A549 (cell line): ENCODE data around the gene SHC4. TPM values are rescaled to one million over a fixed set of nuclear protein-coding genes. Genes with fewer than 3 reads are reported as not detected.

Source experiments
- ATAC-seq, 2 experiments: fragments of 200-7000 bp in 1 of 2; fragments of >200 bp in 1 of 2; cut with Nextera tagmentation in 1 of 2; cut with Tn5 transposase in 1 of 2; 3 replicates each; pipeline versions ENCODE4 v1.8.0 to v1.9.1; 2018 to 2020; ENCODE audit warnings: mild to moderate bottlenecking in 1 of 2, moderate library complexity in 1 of 2
- CTCF ChIA-PET: fragments of 300-600 bp; sonication (Branson Sonifier 250); formaldehyde crosslinking; extraction: SDS; loops from one replicate; lab custom pipeline; 2021; ENCODE audit warnings: antibody characterized with exemption, inconsistent platforms; lab: Yijun Ruan, JAX
- POLR2A ChIA-PET: fragments of 350-600 bp; formaldehyde crosslinking; extraction: SDS; loops from one replicate; lab custom pipeline; 2021; ENCODE audit warnings: antibody characterized with exemption, inconsistent platforms; lab: Yijun Ruan, JAX
- DNase-seq, 2 experiments: peaks; one replicate each; pipeline versions ENCODE4 v3.0.0 to v3.0.0-alpha.2; 2011 to 2016; ENCODE audit warnings: low read depth in 1 of 2, low spot score in 1 of 2
- FAIRE-seq: peaks from 2 replicates; lab custom pipeline; 2011; peaks lifted over from hg19 to GRCh38; lab: Jason Lieb, UNC
- H3K27ac ChIP-seq, 2 experiments: fragments of >200 bp; sonication (Bioruptor Twin); formaldehyde crosslinking; 3 replicates each; pipeline ENCODE4 v1.5.1; 2016 to 2017
- H3K4me1 ChIP-seq: fragments of >200 bp; sonication (Bioruptor Twin); formaldehyde crosslinking; 3 replicates; pipeline ENCODE4 v1.6.1; 2016
- H3K4me2 ChIP-seq: fragments of >200 bp; sonication (Bioruptor Twin); formaldehyde crosslinking; 3 replicates; pipeline ENCODE4 v1.6.1; 2016
- H3K4me3 ChIP-seq: fragments of >200 bp; sonication (Bioruptor Twin); formaldehyde crosslinking; 3 replicates; pipeline ENCODE4 v1.5.1; 2016
- H3K9me3 ChIP-seq: fragments of >200 bp; sonication (Bioruptor Twin); formaldehyde crosslinking; 3 replicates; pipeline ENCODE4 v1.6.1; 2016
- ATOH8 ChIP-seq: fragments of 250-450 bp; sonication (Bioruptor Pico); IDR thresholded peaks from 2 replicates; pipeline ENCODE4 v1.5.0; 2020; ENCODE audit warnings: low read depth, mild to moderate bottlenecking, moderate library complexity
- BCL3 ChIP-seq: fragments of >200 bp; sonication (Bioruptor Twin); formaldehyde crosslinking; IDR thresholded peaks from 3 replicates; pipeline ENCODE4 v1.6.1; 2016
- BHLHE40 ChIP-seq: IDR thresholded peaks from 2 replicates; pipeline ENCODE4 v1.6.1; 2012; ENCODE audit warnings: low read depth, low read length, inconsistent platforms
- CHD4 ChIP-seq: fragments of 200-600 bp; sonication (generic); IDR thresholded peaks from 2 replicates; pipeline ENCODE4 v1.6.1; 2016; ENCODE audit warnings: antibody characterized with exemption, mild to moderate bottlenecking, borderline replicate concordance
- CTCF ChIP-seq: fragments of >200 bp; sonication (Bioruptor Twin); formaldehyde crosslinking; IDR thresholded peaks from 3 replicates; pipeline ENCODE4 v1.5.1; 2016
- EP300 ChIP-seq, 2 experiments: fragments of >200 bp; sonication (Bioruptor Twin); formaldehyde crosslinking; IDR thresholded peaks; 2 replicates in 1 of 2; 3 replicates in 1 of 2; pipeline ENCODE4 v1.6.1; 2016 to 2017
- ESRRA ChIP-seq: fragments of 150-350 bp; IDR thresholded peaks from 2 replicates; pipeline ENCODE4 v1.6.1; 2014; ENCODE audit warnings: mild to moderate bottlenecking, low read length, borderline replicate concordance
- FOSL2 ChIP-seq, 2 experiments: fragments of 450-650 bp in 1 of 2; fragments of >200 bp in 1 of 2; sonication (Bioruptor Twin) in 1 of 2; formaldehyde crosslinking; IDR thresholded peaks; 2 replicates each; pipeline versions ENCODE4 v1.5.0 to v1.6.1; 2016 to 2020; ENCODE audit warnings: mild to moderate bottlenecking in 1 of 2, moderate library complexity in 1 of 2
- FOXS1 ChIP-seq: fragments of 250-450 bp; sonication (Bioruptor Pico); IDR thresholded peaks from 2 replicates; pipeline ENCODE4 v1.5.0; 2020; ENCODE audit warnings: mild to moderate bottlenecking, moderate library complexity
- HDAC2 ChIP-seq: fragments of 200-600 bp; sonication (generic); IDR thresholded peaks from 2 replicates; pipeline ENCODE4 v1.6.1; 2016
- HES2 ChIP-seq: fragments of >200 bp; sonication (Bioruptor Twin); formaldehyde crosslinking; IDR thresholded peaks from 2 replicates; pipeline ENCODE4 v1.6.1; 2016
- HEYL ChIP-seq: fragments of 250-450 bp; sonication (Bioruptor Pico); IDR thresholded peaks from 2 replicates; pipeline ENCODE4 v1.8.0; 2021; ENCODE audit warnings: mild to moderate bottlenecking, moderate library complexity
- HOXB5 ChIP-seq: fragments of 250-450 bp; sonication (Bioruptor Pico); IDR thresholded peaks from 2 replicates; pipeline ENCODE4 v1.5.0; 2020; ENCODE audit warnings: mild to moderate bottlenecking, moderate library complexity
- JUNB ChIP-seq: fragments of >200 bp; sonication (Bioruptor Twin); formaldehyde crosslinking; IDR thresholded peaks from 2 replicates; pipeline ENCODE4 v1.6.1; 2016
- KDM5A ChIP-seq: fragments of 200-600 bp; sonication (generic); IDR thresholded peaks from 2 replicates; pipeline ENCODE4 v1.6.1; 2016; ENCODE audit warnings: antibody characterized with exemption, mild to moderate bottlenecking
- MAFK ChIP-seq: fragments of 450-650 bp; IDR thresholded peaks from 2 replicates; pipeline ENCODE4 v1.6.1; 2014; ENCODE audit not compliant: partially characterized antibody
- MAX ChIP-seq: IDR thresholded peaks from 2 replicates; pipeline ENCODE4 v1.6.1; 2012
- MYC ChIP-seq: IDR thresholded peaks from 2 replicates; pipeline ENCODE4 v1.6.1; 2012; ENCODE audit warnings: mild to moderate bottlenecking, inconsistent platforms, low read length, improper control_type of control experiment, borderline replicate concordance
- NFE2L2 ChIP-seq: fragments of 150-350 bp; conservative IDR thresholded peaks from 2 replicates; pipeline ENCODE4 v1.6.1; 2014; ENCODE audit warnings: low read length
- RAD21 ChIP-seq, 2 experiments: fragments of >200 bp in 1 of 2; sonication (Bioruptor Twin) in 1 of 2; formaldehyde crosslinking in 1 of 2; IDR thresholded peaks in 1 of 2; conservative IDR thresholded peaks in 1 of 2; 2 replicates in 1 of 2; 3 replicates in 1 of 2; pipeline ENCODE4 v1.6.1; 2012 to 2018; ENCODE audit warnings: inconsistent platforms in 1 of 2
- RARB ChIP-seq: fragments of 250-450 bp; sonication (Bioruptor Pico); IDR thresholded peaks from 2 replicates; pipeline ENCODE4 v1.8.0; 2021; ENCODE audit warnings: mild to moderate bottlenecking, moderate library complexity
- RNF2 ChIP-seq: fragments of 200-600 bp; sonication (generic); IDR thresholded peaks from 2 replicates; pipeline ENCODE4 v1.6.1; 2016; ENCODE audit warnings: low read depth, mild to moderate bottlenecking, antibody characterized with exemption, moderate library complexity, borderline replicate concordance
- SMC3 ChIP-seq: fragments of >200 bp; sonication (Bioruptor Twin); formaldehyde crosslinking; IDR thresholded peaks from 3 replicates; pipeline ENCODE4 v1.6.1; 2018; ENCODE audit warnings: inconsistent platforms
- TP53 ChIP-seq: fragments of 250-450 bp; sonication (Bioruptor Pico); IDR thresholded peaks from 2 replicates; pipeline ENCODE4 v1.5.0; 2021; ENCODE audit warnings: mild to moderate bottlenecking, moderate library complexity
- USF2 ChIP-seq: fragments of 450-650 bp; IDR thresholded peaks from 2 replicates; pipeline ENCODE4 v1.6.1; 2014; ENCODE audit warnings: antibody characterized with exemption
- ZC3H11A ChIP-seq: fragments of 450-650 bp; IDR thresholded peaks from 2 replicates; pipeline ENCODE4 v1.6.1; 2014; ENCODE audit warnings: antibody characterized with exemption, mild to moderate bottlenecking
- ZFP36 ChIP-seq: fragments of 450-650 bp; IDR thresholded peaks from 2 replicates; pipeline ENCODE4 v1.6.1; 2014; ENCODE audit warnings: borderline replicate concordance; ENCODE audit not compliant: partially characterized antibody
- WGBS: methylation state at CpG from one replicate; pipeline ENCODE4 v1.1.6; 2017; ENCODE audit errors: missing lambda C conversion rate; 5-methylcytosine and 5-hydroxymethylcytosine counted together
- polyA minus RNA-seq: library from RNA; depleted of rRNA, polyadenylated mRNA; stranded (reverse); fragments of >200 nt; gene quantifications from 2 replicates; pipeline ENCODE4 v1.2.3, GENCODE V29; 2011; rRNA and poly(A)+ RNA removed
- polyA plus RNA-seq, 4 experiments: library from polyadenylated mRNA; depleted of rRNA in 3 of 4; stranded (reverse); fragments of >200 nt; fragmentation: RNase III in 1 of 4; extraction: RNeasy Plus Mini Kit Qiagen cat#74134 plus additional on column Dnase treatment in 1 of 4; gene quantifications; 2 replicates in 3 of 4; 3 replicates in 1 of 4; pipeline ENCODE4 v1.2.3, GENCODE V29; 2011 to 2017

The SHC4 gene
- 0.16 and 0.17 TPM in 2 replicates for polyA plus RNA-seq (2011; rRNA removed)
- 0.04 and 0.09 TPM in 2 replicates for polyA plus RNA-seq (2012; cell fraction: cytosol; rRNA removed)
- polyA plus RNA-seq (2012; cell fraction: nucleus; rRNA removed) = 0.10 TPM in 2 replicates
- polyA plus RNA-seq (2017; fragmentation: RNase III; extraction: RNeasy Plus Mini Kit Qiagen cat#74134 plus additional on column Dnase treatment) = 0.08 to 0.30 TPM (median 0.20 TPM) in 3 replicates
- polyA minus RNA-seq = 0.21 and 0.58 TPM in 2 replicates

GRCh38 chr15:48963524-48964113 lies at the start of gene SHC4:
Gene SHC4 (minus strand): TSS chr15:48963919. CDS start chr15:48963015, 904 bp downstream.
- DNase-seq (peak; percentile 37 to 63), ATAC-seq (peak; percentile 88 to 89), FAIRE-seq (no peak)
- H3K27ac ChIP-seq = peak within 1 kb of the TSS; percentile 49 to 75; a peak in 5 of 6 replicates
- POLR2A ChIA-PET = interaction anchor here (0.7 to 2.4 kb wide), 4 partner anchors 12 to 102 kb away, joined by 3 to 16 read pairs (median 7); partner anchors contain the start of gene EID1
- peak within 1 kb of the TSS; percentile 92 for H3K4me2 ChIP-seq
- CTCF ChIA-PET = interaction anchor here (0.7 to 6.8 kb wide), 12 partner anchors 9 to 601 kb away, joined by 3 to 144 read pairs (median 4); no protein-coding TSS in a partner anchor
- H3K4me1 ChIP-seq = no peaks in the 10 kb centered on the region
- H3K9me3 ChIP-seq = no peaks in the 10 kb centered on the region
- 7% methylated on average over 16 of the region's 16 CpGs for WGBS
- peak within 1 kb of the TSS; percentile 52 for H3K4me3 ChIP-seq
- no peak for TF ChIP-seq ESRRA
- TF ChIP-seq CHD4 = no peak
- no peak for TF ChIP-seq ZFP36
- TF ChIP-seq JUNB = no peak; the same call in 1 of the 2 replicates
- TF ChIP-seq HDAC2 = no peak
- TF ChIP-seq BCL3 = no peak
- TF ChIP-seq MYC = no peak
- no peak for TF ChIP-seq RNF2
- TF ChIP-seq KDM5A = no peak
- TF ChIP-seq FOSL2 (IDR thresholded peaks at IDR 0.05) = no peak
- TF ChIP-seq FOSL2 (CRISPR knock-in tag; IDR thresholded peaks at IDR 0.05) = peak; percentile 88
- TF ChIP-seq USF2 = no peak
- TF ChIP-seq MAFK = no peak
- TF ChIP-seq TP53 (CRISPR knock-in tag) = no peak
- TF ChIP-seq ZC3H11A = no peak
- TF ChIP-seq ATOH8 (CRISPR knock-in tag) = no peak
- no peak for TF ChIP-seq EP300 (IDR thresholded peaks at IDR 0.05)
- no peak for TF ChIP-seq RARB (CRISPR knock-in tag)
- no peak for TF ChIP-seq NFE2L2
- TF ChIP-seq CTCF = peak; percentile 29
- no peak for TF ChIP-seq FOXS1 (CRISPR knock-in tag)
- peak; percentile 39; the same call in 1 of the 3 replicates for TF ChIP-seq SMC3
- peak in 1 of 2 experiments; percentile 9; a peak in 1 of 5 replicates for TF ChIP-seq RAD21 (conservative IDR thresholded peaks at IDR 0.05 in 1 of 2, IDR thresholded peaks at IDR 0.05 in 1 of 2)
- no peak for TF ChIP-seq HOXB5
- no peak for TF ChIP-seq MAX
- no peak for TF ChIP-seq HES2
- no peak for TF ChIP-seq HEYL
- TF ChIP-seq BHLHE40 = no peak
- TF ChIP-seq, all 56 proteins: peak for 4
